WTC11 (cell line): ENCODE measurements around the gene TTC39B.

Experiments
- CBFB ChIP-seq: sonication (generic); formaldehyde crosslinking; IDR thresholded peaks from 2 replicates; pipeline ENCODE4 v1.8.1; 2022; ENCODE audit warnings: mild to moderate bottlenecking, low read depth, missing genetic modification reagents
- ETV6 ChIP-seq: sonication (generic); formaldehyde crosslinking; IDR thresholded peaks from 2 replicates; pipeline ENCODE4 v1.8.1; 2022; ENCODE audit warnings: mild to moderate bottlenecking, missing genetic modification reagents
- FOXP1 ChIP-seq: sonication (generic); formaldehyde crosslinking; IDR thresholded peaks from 2 replicates; pipeline ENCODE4 v1.8.0; 2022; ENCODE audit warnings: missing genetic modification reagents, mild to moderate bottlenecking, moderate library complexity, borderline replicate concordance
- GRHL2 ChIP-seq: fragments of 250-450 bp; sonication (Bioruptor Pico); IDR thresholded peaks from 2 replicates; pipeline ENCODE4 v1.8.0; 2022; ENCODE audit warnings: mild to moderate bottlenecking, moderate library complexity; ENCODE audit not compliant: insufficient replicate concordance, severe bottlenecking
- HMGA2 ChIP-seq: fragments of 250-450 bp; sonication (Bioruptor Pico); IDR thresholded peaks from 2 replicates; pipeline ENCODE4 v1.4.0; 2021; ENCODE audit warnings: mild to moderate bottlenecking, moderate library complexity
- NR2C2 ChIP-seq: sonication (generic); formaldehyde crosslinking; IDR thresholded peaks from 2 replicates; pipeline ENCODE4 v1.8.0; 2022; ENCODE audit warnings: mild to moderate bottlenecking, missing genetic modification reagents
- PRRX2 ChIP-seq: fragments of 250-450 bp; sonication (Bioruptor Pico); IDR thresholded peaks from 2 replicates; pipeline ENCODE4 v1.8.0; 2021; ENCODE audit warnings: mild to moderate bottlenecking
- SP1 ChIP-seq: sonication (generic); formaldehyde crosslinking; conservative IDR thresholded peaks from 2 replicates; pipeline ENCODE4 v1.8.1; 2022; ENCODE audit warnings: missing genetic modification reagents
- TCF7 ChIP-seq: sonication (generic); formaldehyde crosslinking; IDR thresholded peaks from 2 replicates; pipeline ENCODE4 v1.8.0; 2022; ENCODE audit warnings: mild to moderate bottlenecking, low read depth, missing genetic modification reagents, moderate library complexity
- ZNF138 ChIP-seq: sonication (generic); formaldehyde crosslinking; conservative IDR thresholded peaks from 2 replicates; pipeline ENCODE4 v1.8.1; 2022; ENCODE audit warnings: mild to moderate bottlenecking, moderate library complexity, missing genetic modification reagents
- ZNF416 ChIP-seq: fragments of 250-450 bp; sonication (Bioruptor Pico); IDR thresholded peaks from 2 replicates; pipeline ENCODE4 v1.9.0; 2021; ENCODE audit warnings: mild to moderate bottlenecking, inconsistent platforms
- ZNF532 ChIP-seq: fragments of 250-450 bp; sonication (Bioruptor Pico); IDR thresholded peaks from 2 replicates; pipeline ENCODE4 v1.9.0; 2021; ENCODE audit warnings: mild to moderate bottlenecking, borderline replicate concordance
- TF ChIP-seq, protein P1 (sequence below): sonication (generic); formaldehyde crosslinking; IDR thresholded peaks from 2 replicates; pipeline ENCODE4 v1.8.0; 2022; ENCODE audit warnings: mild to moderate bottlenecking, missing genetic modification reagents
- TF ChIP-seq, protein P2 (sequence below): fragments of 200-600 bp; IDR thresholded peaks from 2 replicates; pipeline ENCODE4 v1.8.0; 2022; ENCODE audit warnings: antibody characterized with exemption

DNA sequence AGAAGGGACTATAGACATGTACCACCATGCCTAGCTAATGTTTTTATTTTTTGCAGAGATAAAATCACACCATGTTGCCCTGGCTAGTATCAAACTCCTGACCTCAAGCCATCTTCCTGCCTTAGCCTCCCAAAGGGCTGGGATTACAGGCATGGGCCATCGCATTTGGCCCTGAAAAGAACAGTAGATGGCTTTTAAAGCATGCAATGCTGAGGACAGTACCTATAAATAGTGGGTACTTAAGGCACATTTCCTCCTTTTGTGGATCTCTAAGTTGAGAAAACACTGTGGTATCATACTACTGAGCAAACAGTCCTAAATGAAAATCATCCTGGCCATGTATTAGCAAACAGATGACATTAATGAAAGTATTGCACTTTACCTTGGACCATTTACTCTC is 119.4 kb downstream of the TTC39B start:
- TF ChIP-seq PRRX2 (CRISPR knock-in tag) (no peak), SP1 (CRISPR knock-in tag) (no peak), NR2C2 (CRISPR knock-in tag) (no peak), ZNF532 (CRISPR knock-in tag) (no peak), TCF7 (no peak), ETV6 (no peak), FOXP1 (CRISPR knock-in tag) (no peak), GRHL2 (CRISPR knock-in tag) (no peak), CBFB (CRISPR knock-in tag) (no peak), ZNF138 (CRISPR knock-in tag) (no peak), HMGA2 (CRISPR knock-in tag) (no peak), ZNF416 (CRISPR knock-in tag) (no peak)
- TF ChIP-seq, protein P1, sequence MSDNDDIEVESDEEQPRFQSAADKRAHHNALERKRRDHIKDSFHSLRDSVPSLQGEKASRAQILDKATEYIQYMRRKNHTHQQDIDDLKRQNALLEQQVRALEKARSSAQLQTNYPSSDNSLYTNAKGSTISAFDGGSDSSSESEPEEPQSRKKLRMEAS (CRISPR knock-in tag) = no peak
- TF ChIP-seq, protein P2, sequence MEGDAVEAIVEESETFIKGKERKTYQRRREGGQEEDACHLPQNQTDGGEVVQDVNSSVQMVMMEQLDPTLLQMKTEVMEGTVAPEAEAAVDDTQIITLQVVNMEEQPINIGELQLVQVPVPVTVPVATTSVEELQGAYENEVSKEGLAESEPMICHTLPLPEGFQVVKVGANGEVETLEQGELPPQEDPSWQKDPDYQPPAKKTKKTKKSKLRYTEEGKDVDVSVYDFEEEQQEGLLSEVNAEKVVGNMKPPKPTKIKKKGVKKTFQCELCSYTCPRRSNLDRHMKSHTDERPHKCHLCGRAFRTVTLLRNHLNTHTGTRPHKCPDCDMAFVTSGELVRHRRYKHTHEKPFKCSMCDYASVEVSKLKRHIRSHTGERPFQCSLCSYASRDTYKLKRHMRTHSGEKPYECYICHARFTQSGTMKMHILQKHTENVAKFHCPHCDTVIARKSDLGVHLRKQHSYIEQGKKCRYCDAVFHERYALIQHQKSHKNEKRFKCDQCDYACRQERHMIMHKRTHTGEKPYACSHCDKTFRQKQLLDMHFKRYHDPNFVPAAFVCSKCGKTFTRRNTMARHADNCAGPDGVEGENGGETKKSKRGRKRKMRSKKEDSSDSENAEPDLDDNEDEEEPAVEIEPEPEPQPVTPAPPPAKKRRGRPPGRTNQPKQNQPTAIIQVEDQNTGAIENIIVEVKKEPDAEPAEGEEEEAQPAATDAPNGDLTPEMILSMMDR = no peak
